Left lung (tissue), 10 donors: ENCODE measurements around the gene ROBO2. TPM values are rescaled to one million over a fixed set of nuclear protein-coding genes. Genes with fewer than 3 reads are reported as not detected.
A peak's percentile ranks its signal among the peaks of the same experiment; 100 is the strongest.

Experiments
- ATAC-seq: fragments of 200-7000 bp; cut with Tn5 transposase; one replicate; pipeline ENCODE4 v1.9.1; 2020; ENCODE audit warnings: moderate library complexity
- DNase-seq, 4 donors: peaks; one replicate each; pipeline ENCODE4 v3.0.0-alpha.2; 2013 to 2020
- H3K27ac ChIP-seq, 2 donors: fragments of 200-600 bp; sonication (generic) in 1 of 2; one replicate each; pipeline versions ENCODE4 v1.5.0 to v1.8.0; 2020 to 2021
- H3K27me3 ChIP-seq, 2 donors: fragments of 200-600 bp; sonication (generic) in 1 of 2; one replicate each; pipeline versions ENCODE4 v1.5.0 to v1.8.0; 2020 to 2021
- H3K36me3 ChIP-seq, 2 donors: fragments of 200-600 bp; sonication (generic) in 1 of 2; one replicate each; pipeline versions ENCODE4 v1.5.0 to v1.8.0; 2020 to 2021
- H3K4me1 ChIP-seq, 2 donors: fragments of 200-600 bp; one replicate each; pipeline ENCODE4 v1.8.0; 2021
- H3K4me3 ChIP-seq, 2 donors: fragments of 200-600 bp; sonication (generic) in 1 of 2; one replicate each; pipeline versions ENCODE4 v1.5.0 to v1.8.0; 2020 to 2021; ENCODE audit warnings: mild to moderate bottlenecking in 1 of 2
- H3K9me3 ChIP-seq, 2 donors: fragments of 200-600 bp; sonication (generic) in 1 of 2; one replicate each; pipeline versions ENCODE4 v1.5.0 to v1.8.0; 2020 to 2021
- intact Hi-C, 2 donors: fragments of 100-400 bp; cut with DNase I; formaldehyde crosslinking; loops; one replicate each; pipeline versions ENCODE4 v1.11.2 to v1.14.2; 2022
- polyA plus RNA-seq, 6 donors: library from polyadenylated mRNA; unstranded; fragments of 120-200 nt; gene quantifications; one replicate each; pipeline ENCODE4 v1.2.1, GENCODE V29; 2013; ENCODE audit not compliant: insufficient read length in 6 of 6
- total RNA-seq, 2 donors: library from RNA; stranded (reverse); fragmentation: NEBNext Ultra II Directional; extraction: Animal tissue kit (Norgen Biotek cat#: 25700); gene quantifications; one replicate each; pipeline ENCODE4 v1.2.1, GENCODE V29; 2021
- TF ChIP-seq, protein P1 (sequence below), 2 donors: fragments of 200-600 bp; sonication (generic) in 1 of 2; IDR thresholded peaks; one replicate each; pipeline versions ENCODE4 v1.5.0 to v1.8.0; 2021; ENCODE audit warnings: antibody characterized with exemption in 2 of 2
- donor health status: DM: no; HTN: yes; CAD: no.
- donor health status: DM: no; HTN: no; CAD: no.

ROBO2 gene
- total and polyA plus RNA-seq, 8 donors: 4.9 to 66.2 (median 51.1) TPM

- Histone ChIP-seq H3K9me3 (no peaks in the 10 kb centered on the region), H3K36me3 (no peaks in the 10 kb centered on the region), H3K27me3 (no peaks in the 10 kb centered on the region), H3K27ac (no peak overlapping the region), H3K4me1 (no peaks in the 10 kb centered on the region), H3K4me3 (no peak overlapping the region)
- no peak for ATAC-seq
- DNase-seq: no peak
- TF ChIP-seq, protein P1, sequence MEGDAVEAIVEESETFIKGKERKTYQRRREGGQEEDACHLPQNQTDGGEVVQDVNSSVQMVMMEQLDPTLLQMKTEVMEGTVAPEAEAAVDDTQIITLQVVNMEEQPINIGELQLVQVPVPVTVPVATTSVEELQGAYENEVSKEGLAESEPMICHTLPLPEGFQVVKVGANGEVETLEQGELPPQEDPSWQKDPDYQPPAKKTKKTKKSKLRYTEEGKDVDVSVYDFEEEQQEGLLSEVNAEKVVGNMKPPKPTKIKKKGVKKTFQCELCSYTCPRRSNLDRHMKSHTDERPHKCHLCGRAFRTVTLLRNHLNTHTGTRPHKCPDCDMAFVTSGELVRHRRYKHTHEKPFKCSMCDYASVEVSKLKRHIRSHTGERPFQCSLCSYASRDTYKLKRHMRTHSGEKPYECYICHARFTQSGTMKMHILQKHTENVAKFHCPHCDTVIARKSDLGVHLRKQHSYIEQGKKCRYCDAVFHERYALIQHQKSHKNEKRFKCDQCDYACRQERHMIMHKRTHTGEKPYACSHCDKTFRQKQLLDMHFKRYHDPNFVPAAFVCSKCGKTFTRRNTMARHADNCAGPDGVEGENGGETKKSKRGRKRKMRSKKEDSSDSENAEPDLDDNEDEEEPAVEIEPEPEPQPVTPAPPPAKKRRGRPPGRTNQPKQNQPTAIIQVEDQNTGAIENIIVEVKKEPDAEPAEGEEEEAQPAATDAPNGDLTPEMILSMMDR (IDR thresholded peaks at IDR 0.05): no peak
- intact Hi-C loops: no loop called here
Observed at GRCh38 chr3:77553240-77553639, 513.3 kb downstream of the ROBO2 start.

GRCh38 chr3:77562089-77562488, 522.2 kb downstream of the ROBO2 start:
- ATAC-seq: no peak
- no peak overlapping the region for H3K4me3 ChIP-seq
- TF ChIP-seq, protein P1 (IDR thresholded peaks at IDR 0.05): no peak
- no peaks in the 10 kb centered on the region for H3K9me3 ChIP-seq
- intact Hi-C loops: no loop called here
- no peak for DNase-seq
- no peak overlapping the region for H3K27ac ChIP-seq
- H3K4me1 ChIP-seq: no peaks in the 10 kb centered on the region
- H3K27me3 ChIP-seq: no peaks in the 10 kb centered on the region
- H3K36me3 ChIP-seq: no peaks in the 10 kb centered on the region

DNA sequence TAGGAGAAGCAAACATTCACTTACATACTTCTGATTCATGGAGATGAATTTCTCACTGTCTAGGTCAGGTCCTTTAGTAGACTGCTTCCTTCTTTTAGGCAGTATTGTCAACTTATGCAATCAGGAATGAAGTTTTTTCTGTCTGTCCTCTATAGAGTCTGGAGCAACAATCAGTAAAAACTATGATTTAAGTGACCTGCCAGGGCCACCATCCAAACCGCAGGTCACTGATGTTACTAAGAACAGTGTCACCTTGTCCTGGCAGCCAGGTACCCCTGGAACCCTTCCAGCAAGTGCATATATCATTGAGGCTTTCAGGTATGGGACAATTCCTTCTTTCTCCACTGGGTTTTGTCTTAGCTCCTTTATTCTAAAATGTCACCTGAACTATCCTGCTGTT, 523.1 kb downstream of the ROBO2 start:
- DNase-seq (no peak), ATAC-seq (peak; percentile 32)
- Histone ChIP-seq H3K27me3 (no peaks in the 10 kb centered on the region), H3K4me3 (no peak overlapping the region), H3K36me3 (no peaks in the 10 kb centered on the region), H3K4me1 (no peaks in the 10 kb centered on the region), H3K9me3 (no peaks in the 10 kb centered on the region), H3K27ac (no peak overlapping the region)
- intact Hi-C loops: no loop called here
- TF ChIP-seq, protein P1 (IDR thresholded peaks at IDR 0.05): no peak

DNA sequence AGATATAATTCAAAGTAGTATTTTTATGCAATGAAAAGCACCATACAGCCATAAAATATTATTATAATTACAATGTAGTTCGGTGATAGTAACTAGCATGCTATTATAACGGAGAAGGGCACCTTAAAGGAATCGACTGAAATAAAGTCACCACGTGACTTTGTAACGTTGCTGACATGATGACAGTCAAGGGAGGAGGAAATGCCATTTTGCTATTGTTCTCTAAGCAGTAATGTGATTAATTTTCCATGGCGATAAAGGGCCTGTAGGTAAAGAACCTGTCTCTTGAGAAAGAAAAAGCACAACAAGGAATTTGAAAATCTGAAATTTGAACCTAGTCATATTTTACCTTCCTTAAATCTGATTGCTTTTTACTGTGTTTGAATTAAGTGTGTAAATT, 526.2 kb downstream of the ROBO2 start:
- no peaks in the 10 kb centered on the region for H3K9me3 ChIP-seq
- no peaks in the 10 kb centered on the region for H3K4me1 ChIP-seq
- ATAC-seq (no peak), DNase-seq (no peak)
- no peaks in the 10 kb centered on the region for H3K27me3 ChIP-seq
- H3K27ac ChIP-seq: no peak overlapping the region
- no peak overlapping the region for H3K4me3 ChIP-seq
- TF ChIP-seq, protein P1 (IDR thresholded peaks at IDR 0.05): no peak
- intact Hi-C loops: no loop called here
- H3K36me3 ChIP-seq: no peaks in the 10 kb centered on the region

- no peaks in the 10 kb centered on the region for H3K4me1 ChIP-seq
- ATAC-seq (no peak), DNase-seq (peak in 2 of 4 donors; percentile 58 to 60)
- H3K36me3 ChIP-seq: no peaks in the 10 kb centered on the region
- TF ChIP-seq, protein P1 (IDR thresholded peaks at IDR 0.05): no peak
- no peaks in the 10 kb centered on the region for H3K9me3 ChIP-seq
- no peaks in the 10 kb centered on the region for H3K27me3 ChIP-seq
- no peak overlapping the region for H3K4me3 ChIP-seq
- H3K27ac ChIP-seq: no peak overlapping the region
- intact Hi-C loops: no loop called here
Observed at GRCh38 chr3:77571971-77572715, 532.2 kb downstream of the ROBO2 start.
